CD1c-positive myeloid dendritic cell (primary cell): ENCODE data around the gene VIP.
"Not testable (repeated sequence)": the region's sequence is repeated elsewhere in the genome, so short reads cannot be mapped to it uniquely, and the experiment has no call there.

ENCODE experiments used
- DNase-seq: peaks from one replicate; pipeline ENCODE4 v3.0.0-alpha.2; 2016; ENCODE audit errors: extremely low spot score

VIP gene

DNA sequence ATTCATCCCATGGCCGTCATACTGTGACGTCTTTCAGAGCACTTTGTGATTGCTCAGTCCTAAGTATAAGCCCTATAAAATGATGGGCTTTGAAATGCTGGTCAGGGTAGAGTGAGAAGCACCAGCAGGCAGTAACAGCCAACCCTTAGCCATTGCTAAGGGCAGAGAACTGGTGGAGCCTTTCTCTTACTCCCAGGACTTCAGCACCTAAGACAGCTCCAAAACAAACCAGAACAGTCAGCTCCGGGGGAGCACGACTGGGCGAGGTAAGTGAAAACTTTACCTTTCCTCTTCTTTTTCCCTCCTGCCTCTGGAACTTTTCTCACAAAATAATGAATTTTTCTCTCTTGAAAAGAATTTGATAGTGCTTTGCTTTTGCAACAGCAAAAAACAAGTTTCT, at the start of gene VIP:
Gene VIP (plus strand): TSS at position 104 of the 400 bp plus-strand sequence. CDS start 1,381 bp downstream, outside the sequence.
- no peak for DNase-seq

DNA sequence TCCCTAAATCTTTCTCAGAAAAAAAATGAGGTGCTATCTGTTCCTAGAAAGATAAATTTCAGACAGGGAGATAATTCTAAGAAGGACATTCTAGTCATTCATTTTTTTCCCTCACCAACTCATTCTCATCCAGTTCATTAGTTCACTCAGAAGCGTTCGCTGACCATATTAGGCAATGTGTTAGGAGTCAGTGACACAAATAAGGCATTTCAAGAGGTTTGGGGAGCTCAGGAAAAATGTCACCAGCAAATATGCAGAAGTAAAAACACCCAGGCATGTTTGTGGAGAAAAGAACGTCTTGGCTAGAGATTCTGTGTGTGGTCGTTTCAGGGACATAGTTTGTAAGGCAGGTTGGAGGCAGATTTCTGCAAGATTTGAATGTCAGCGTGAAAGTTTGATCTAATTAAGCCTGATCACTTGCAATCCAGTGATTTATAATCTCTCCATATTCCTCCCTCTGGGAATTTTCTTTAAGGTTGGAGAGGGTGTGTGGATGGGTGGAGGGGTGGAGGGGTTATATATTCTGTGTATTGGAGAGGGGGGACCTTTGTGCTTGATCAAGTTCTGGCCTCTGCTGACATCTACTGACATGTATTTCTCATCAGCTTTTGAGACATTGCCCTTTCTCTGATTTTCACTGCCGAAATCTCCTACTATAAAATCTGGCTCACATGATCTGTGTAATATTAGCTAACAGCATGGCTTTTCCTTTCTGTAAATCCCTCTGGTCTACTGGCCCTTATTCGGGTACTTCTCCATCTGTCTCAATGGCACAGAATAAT, 49.3 kb upstream of the VIP start:
- no peak for DNase-seq

DNA sequence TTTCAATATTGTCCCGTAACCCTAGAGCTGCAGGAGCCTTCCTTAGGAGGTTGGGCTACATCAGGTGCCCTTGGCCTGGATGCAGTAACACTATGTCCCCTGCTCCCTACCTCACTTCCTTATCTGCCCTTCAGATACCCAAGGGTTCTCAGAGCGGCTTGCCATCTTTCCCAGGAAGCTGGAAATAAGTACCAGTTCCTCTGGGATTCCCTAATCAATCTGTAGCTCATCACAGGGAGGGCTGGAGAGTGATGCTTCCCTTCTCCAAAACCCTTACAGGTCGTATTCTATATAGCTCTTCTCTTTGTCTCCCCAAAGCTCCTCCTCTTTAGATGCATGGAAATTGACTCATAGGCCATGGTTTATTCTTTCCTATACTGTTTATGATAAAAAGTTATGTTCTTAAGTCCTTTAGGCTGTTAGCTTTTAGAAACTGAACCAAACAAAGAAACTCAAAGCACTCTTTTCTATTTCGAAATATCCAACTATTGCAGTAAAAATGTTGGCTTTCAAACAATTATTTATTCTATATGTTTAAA, 48.7 kb upstream of the VIP start:
- DNase-seq, result no peak

DNA sequence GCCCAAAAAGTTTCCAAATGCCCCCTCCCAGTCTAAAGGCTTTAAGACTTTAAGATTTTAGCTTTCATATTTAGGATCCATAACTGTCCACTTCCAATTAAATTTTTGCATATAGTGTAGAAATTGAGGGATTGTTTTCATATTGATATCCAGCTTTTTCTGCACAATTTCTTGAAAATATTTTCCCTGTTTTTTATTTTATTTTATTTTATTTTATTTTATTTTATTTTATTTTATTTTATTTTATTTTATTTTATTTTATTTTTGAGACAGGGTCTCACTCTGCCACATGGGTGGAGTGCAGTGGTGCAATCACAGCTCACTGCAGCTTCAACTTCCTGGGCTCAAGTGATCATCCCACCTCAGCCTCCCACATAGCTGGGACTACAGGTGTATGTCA, 46.8 kb upstream of the VIP start:
- not testable (repeated sequence) for DNase-seq

DNA sequence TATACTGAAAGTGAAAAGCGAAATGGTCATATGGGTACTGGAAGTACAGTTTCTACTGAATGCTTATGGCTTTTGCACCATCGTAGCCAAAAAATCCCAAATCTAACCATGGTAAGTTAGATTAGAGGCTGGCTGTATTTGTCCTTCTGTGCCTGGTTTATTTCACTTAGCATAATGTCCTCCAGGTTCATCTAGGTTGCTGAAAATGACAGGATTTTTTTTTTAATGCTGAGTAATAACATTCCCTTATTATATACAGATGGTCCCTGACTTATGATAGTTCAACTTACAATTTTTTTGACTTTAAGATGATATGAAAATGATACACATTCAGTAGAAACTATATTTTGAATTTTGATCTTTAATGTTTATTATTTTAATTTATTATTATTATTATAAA, 45.3 kb upstream of the VIP start:
- DNase-seq, result no peak

DNA sequence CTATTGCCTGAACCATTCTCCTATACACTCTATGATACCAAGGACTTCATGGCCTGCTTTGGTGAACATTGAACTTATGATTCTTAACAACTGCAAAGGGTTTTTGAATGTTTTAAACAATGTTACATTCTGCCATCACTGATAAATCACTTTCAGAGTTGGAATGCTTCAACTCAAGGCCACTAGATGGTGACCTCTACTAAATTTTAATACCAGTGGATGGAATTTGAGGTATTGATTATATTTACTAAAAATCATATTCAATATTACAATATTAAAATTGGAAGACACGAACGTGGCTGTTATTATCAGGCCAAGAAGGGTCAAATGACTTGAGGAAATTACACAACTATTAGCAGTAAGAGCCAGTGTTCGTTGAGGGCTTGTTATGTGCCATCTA, 34.3 kb upstream of the VIP start:
- no peak for DNase-seq

DNA sequence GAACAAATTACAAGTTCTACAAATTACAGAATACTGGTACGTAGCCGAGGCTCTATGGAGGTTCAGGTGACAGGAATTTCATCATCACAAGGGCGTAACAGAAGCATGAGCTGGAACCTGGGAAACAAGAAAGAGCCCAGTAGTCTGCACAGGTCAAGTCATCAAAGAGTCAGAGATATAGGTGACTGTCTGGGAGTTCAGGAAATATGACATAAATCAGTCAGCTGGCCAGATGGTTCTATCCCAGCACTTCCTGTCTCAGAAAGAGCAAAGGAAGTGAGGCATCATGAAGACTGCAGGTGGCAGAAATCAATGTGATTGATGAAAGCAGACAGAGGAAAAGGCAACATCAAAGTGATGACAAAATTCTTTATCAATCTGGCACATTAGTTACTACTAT, 29.6 kb upstream of the VIP start:
- no peak for DNase-seq

DNA sequence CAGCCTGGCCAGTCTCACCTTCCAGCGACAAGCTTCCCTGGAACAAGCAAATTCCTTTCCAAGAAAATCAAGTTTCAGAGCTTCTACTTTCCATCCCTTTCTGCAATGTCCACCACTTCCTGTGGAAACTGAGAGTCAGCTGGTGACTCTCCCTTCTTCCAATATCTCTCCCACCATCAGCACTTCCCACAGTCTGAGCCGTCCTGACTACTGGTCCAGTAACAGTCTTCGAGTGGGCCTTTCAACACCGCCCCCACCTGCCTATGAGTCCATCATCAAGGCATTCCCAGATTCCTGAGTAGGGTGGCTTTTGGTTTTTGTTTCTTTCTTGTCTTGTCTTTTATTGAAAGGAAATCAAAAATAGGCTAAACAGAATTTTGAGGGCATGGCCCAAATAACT, 28.6 kb upstream of the VIP start:
- no peak for DNase-seq

DNA sequence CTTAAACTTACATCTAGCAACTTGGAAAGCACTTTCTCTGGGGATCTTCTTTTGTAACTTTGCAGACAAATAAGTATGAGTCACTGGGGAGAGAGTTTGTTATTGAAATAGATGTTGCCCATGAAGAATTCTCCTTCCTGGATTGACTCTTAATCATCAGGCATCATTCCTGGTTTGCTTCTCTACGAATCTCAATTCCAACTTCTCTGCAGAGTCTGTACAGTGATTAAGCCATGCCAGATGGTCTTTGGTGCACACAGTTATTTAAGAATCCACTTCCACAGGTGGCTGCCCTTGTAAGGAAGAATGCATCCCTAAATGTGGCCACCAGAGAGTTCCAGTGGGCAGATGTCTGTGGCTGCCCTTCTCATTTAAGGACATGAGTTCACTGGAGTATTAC, 27.2 kb upstream of the VIP start:
- no peak for DNase-seq

DNA sequence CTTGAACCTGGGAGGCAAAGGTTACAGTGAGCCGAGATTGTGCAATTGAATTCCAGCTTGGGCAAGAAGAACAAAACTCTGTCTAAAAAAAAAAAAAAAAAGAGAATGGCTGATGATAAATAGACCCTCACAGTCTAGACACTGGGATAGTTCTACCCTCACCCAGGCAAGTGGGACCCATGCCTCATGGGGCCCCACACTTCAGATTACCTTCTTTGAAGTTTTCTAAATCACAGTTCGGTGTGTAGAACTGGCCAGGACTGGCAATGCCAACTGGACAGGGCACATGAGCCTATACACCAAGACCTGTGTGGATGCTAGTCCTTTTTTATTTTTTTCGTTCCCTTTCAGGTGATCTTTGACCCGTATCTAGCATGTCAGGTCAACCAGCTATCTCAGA, 24.3 kb upstream of the VIP start:
- no peak for DNase-seq

DNA sequence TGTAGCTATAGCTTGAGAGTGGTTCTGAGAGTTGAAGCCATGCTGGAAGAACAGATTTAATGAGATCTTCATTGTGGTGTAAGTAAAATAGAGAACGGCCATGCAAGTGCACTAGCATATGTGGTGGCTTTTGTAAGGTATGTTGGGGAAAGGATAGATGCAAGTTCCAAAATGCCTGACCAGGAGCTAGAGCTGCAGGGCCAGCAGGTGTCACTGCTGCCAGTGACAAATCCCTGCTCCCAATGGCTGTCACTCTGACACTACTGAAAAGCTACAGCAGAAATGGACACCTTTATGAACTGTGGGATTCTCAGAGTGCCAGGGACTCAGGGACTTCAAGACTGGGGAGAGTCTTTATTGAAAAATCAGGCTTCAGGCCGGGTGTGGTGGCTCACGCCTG, 23.1 kb upstream of the VIP start:
- no peak for DNase-seq

DNA sequence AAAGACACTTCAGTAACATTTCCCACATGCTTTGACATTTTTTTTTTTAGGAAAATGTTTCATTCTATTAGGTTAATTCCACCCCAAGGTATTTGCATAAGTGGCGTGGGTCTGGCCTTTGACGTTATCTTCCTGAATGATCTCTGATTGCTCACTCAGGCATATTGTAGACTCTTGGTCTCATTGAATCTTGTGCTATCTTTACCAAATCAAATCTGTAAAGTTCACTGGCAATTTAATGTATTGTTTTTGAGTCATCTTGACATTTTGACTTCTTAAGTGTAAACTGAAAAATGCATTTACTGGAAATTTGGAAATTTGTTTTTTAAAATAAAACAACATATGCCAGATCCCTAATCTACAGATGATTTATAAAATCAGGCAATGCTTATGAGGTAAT, 16.0 kb upstream of the VIP start:
- DNase-seq, result no peak

DNA sequence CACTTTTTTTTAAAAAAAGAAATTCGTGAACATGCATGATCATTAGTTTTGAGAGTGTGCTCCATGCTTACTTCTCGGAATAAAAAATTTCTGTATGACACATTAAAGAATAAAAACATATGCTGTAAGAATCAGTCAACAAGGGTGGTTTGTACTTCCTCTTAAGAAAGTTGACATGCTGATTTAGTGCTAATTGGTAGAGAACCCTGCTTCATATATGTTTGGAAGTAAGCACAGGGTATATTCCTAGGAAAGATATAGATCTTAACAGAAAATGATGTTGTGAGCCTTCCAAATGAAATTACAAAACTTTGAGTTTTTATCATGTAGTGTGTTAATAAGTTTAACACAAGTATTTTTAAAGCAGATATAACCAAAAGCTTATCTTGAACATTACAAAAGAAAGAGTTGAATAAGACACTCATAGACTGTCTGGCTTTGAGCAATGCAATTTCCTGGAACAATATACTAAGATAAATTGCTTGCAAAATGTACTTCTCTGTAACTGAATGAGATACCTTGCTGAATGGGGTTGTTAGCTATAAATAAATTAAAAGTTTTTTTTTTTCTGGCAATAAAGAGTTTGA, 13.8 kb upstream of the VIP start:
- DNase-seq, result no peak

DNA sequence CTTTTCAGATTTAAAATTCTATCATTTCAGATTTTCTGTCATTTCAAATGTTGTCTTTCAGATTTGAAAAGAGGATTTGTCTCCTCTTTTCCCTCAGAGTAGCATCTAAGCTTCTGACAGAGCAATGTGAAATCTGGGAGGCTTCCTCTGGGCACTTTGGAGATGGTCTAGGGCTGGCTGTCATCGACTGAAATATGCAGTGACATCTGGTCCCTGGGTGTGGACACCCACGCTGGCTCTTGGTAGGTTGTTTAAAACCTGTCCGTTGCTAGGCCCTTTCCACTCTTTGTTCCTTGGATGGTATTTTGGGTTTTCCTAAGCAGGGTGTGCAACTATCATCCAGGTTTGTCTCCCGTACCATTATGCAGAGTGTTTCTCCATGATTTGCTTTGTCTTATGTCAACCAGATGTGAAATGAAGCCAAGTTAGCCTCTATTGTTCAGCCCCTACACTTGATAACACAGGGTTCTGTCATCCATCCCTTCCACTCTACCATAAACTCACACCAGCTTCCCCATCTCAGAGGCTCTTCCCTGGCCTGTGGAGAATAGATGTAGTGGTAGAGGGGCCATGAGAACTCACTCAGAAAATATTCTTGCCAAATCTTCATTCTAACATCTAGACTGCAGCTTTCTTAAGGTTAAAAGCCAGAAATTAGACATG, 5.0 kb upstream of the VIP start:
- no peak for DNase-seq

DNA sequence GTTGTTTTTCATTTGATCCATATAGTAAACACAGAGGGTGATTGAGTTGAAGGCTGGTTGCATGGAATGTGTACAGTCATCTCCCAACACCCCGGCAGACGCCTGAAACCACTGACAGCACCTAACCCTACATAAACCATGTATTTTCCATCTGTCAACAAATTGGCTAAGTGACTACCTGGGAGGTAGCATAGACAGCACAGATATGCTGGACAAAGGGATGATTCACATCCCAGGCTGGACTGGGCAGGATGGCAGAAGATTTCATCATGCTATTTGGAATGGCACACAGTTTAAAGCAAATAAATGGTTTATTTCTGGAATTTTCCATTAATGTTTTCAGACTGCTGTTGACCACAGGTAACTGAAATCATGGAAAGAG, 4.4 kb upstream of the VIP start:
- no peak for DNase-seq

DNA sequence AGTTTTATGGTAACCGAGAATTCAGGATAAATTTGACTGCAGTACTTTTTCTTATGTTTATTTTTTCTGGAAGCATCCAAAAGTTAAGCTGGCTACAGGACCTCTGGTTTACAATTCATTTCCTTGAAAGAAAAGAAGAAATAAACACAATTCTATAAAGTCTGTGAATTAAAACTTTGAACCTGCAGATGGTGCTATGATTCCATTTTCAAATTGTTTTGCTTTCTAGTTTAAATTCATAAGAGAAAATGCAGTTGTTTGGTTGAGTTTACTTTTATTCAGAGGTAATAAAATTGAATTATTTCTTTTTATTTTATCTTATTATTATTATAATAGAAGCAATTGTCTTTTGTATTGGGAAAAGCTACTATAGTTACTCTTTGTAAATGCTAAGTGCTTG, 1.8 kb upstream of the VIP start:
- no peak for DNase-seq

DNA sequence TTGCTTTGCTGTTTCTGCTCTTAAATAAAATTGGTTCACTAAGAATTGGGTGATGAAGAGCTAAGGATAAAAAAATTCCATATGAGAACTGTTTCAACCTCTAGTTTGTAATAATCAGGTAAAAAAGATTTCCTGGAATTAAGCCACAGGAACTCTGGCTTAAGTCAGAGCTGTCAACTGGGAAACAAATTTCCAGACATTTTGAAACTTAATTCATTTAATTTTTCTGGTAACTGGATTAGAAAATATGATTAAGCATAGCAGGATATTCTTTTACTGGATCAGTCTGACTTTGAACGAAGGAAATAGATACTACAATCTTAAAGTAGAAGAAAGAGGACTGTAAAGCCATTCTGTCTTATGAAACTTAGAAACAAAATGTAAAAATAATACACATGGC, 1.3 kb upstream of the VIP start:
- DNase-seq, result no peak

DNA sequence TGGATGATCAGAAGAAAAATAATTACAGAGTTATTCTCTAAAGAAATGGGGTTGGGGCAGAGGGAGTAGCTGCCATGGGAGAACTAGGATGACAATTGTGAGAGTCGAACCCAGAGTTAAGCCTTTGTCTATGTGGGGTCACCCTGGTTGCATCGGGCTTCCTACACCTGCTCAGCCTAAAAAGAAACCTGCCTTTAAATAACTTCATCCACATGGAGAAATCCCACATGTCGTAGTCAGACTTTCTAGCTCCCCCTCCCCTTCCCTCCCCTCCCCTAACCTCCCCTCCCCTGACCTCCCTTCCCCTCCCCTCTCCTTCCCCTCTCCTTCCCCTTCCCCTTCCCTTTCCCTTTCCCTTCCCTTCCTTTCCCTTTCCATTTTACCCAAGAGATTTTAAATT, 14.7 kb downstream of the VIP start:
- DNase-seq, result no peak

DNA sequence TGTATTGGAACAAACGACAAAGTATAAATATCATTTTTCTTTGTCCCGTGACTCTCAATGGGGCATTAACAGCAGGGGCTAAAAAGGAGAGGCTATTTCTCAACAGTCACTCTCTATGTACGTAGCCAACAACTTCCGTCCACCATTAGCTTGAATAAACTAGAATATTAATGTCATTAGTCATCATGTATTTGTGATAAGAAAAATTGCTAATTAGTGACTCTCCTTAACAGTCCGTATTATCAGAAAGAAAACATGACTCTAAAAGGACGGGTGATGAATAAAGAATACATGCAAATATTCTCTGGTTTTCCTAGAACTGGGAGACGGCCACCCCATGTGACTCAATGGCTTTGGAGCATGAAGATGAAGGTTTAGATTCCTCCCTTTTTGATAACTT, 18.6 kb downstream of the VIP start:
- no peak for DNase-seq

DNA sequence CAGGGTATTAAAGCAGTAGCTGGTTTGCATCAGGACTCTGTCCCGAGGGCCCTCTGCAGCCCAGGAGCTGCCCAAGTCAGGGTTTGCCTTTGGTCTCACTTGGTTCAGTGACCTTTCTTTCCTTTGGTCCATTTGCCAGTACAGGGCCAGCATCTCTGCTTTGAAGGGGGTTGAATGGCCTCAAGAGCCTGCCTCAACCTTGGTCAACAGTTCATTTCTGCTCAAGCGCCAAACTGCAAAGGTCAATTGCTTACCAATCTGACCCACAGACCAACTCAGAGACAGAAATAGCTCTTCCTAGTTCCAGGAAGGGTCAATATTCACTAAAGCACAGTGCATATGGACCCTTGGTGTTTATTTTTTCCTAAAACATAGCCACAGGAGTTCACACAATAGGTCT, 19.4 kb downstream of the VIP start:
- no peak for DNase-seq

DNA sequence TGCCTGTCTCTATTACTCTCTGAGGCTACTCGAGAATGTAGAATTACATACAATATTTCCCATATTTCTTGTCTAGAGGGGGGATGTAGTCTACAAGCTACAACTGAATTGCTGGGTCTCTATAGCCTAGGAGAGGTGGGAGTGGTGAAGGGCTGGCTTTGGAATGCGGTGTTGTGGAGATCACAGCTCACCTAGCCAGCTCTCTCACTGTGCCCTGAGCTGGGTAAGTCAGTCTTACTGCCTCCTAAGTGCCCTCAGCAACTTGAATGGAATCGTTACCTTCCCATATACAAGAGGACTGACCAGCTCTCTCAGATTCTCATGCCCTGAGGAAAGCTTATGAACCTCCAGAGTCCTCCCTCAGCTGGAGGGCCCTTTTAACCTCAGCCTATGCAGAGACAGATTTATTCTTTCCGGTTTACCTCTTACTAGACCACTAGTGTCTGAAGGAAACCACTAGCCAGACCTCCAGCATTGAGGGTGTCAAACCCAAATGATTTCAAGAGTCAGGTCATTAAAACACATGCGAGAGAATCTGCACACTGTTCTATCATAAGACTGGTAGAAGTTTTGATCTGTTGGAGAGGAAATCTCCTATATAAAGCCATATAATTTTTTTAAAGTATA, 20.6 kb downstream of the VIP start:
- DNase-seq, result no peak

DNA sequence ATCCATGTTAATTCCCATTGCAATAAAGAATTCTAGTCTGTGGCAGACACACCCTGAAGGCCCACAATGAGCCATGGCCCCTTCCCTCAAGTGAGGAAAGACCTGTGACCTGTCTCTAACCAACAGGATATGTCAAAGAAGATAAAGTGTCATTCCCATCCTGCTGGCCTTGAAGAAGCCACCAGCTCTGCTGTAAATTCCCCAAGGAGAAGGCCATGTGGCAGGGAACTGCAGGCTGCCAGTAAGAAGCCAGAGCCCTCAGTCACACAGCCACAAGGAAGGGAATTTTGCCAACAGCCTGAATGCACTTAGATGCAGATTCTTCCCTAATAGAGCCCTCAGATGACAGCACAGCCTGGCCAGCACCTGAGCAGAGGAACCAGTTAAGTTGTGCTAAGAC, 24.8 kb downstream of the VIP start:
- no peak for DNase-seq

DNA sequence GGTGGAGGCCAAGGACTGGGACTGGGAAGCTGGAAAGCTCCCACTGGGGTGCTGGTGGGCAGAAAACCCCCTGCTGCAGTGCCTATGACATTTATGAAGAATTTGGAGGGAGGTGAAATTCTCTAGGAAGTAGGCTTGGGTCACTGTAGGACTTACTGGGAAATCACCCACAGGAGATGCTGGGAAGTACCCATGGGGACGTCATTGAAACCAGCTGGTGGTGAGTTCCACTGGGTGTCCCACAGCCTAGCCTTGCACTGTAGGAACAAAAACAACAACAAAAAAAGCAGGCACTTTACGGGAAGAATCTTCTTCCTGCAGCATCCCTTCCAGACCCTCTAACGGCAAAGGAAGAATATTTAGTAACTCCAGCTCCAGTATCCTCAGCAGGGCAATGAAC, 26.2 kb downstream of the VIP start:
- no peak for DNase-seq
